OCI-LY3 (cell line): ENCODE measurements around the gene INPP5A.

Experiments used
- H2AFZ ChIP-seq: fragments of 200-600, 300-600 bp; shearing (Covaris generic); 2 replicates; pipeline ENCODE4 v1.6.0; 2014; ENCODE audit warnings: antibody characterized with exemption, low read depth, low read length
- H3K27ac ChIP-seq: fragments of 200-600, 300-600 bp; sonication (generic); 2 replicates; pipeline ENCODE4 v1.5.1; 2014; ENCODE audit warnings: mild to moderate bottlenecking, low read length, moderate library complexity, mixed read lengths
- H3K27me3 ChIP-seq: fragments of 200-600, 300-600 bp; sonication (generic); 2 replicates; pipeline ENCODE4 v1.6.1; 2014; ENCODE audit warnings: low read depth, low read length, mixed read lengths
- H3K36me3 ChIP-seq: fragments of 200-600, 300-600 bp; sonication (generic); replicated peaks from 2 replicates; pipeline ENCODE3; 2014; ENCODE audit warnings: low read depth, low read length, mixed read lengths
- H3K4me1 ChIP-seq: fragments of 300-600, 200-600 bp; sonication (generic); 2 replicates; pipeline ENCODE4 v1.6.1; 2014; ENCODE audit warnings: low read length, mixed read lengths
- H3K4me2 ChIP-seq: fragments of 200-600, 300-600 bp; sonication (generic); 2 replicates; pipeline ENCODE4 v1.6.1; 2014; ENCODE audit warnings: low read length, mixed read lengths
- H3K4me3 ChIP-seq: fragments of 300-600, 200-600 bp; sonication (generic); 2 replicates; pipeline ENCODE4 v1.5.1; 2014; ENCODE audit warnings: antibody characterized with exemption, mild to moderate bottlenecking, low read length, moderate library complexity
- H3K79me2 ChIP-seq: fragments of 300-600, 200-600 bp; shearing (Covaris generic); 2 replicates; pipeline ENCODE4 v1.6.1; 2014; ENCODE audit warnings: mild to moderate bottlenecking, low read length, mixed read lengths
- H3K9ac ChIP-seq: fragments of 300-600, 200-600 bp; shearing (Covaris generic); 2 replicates; pipeline ENCODE4 v1.6.0; 2014; ENCODE audit warnings: mild to moderate bottlenecking, low read length, moderate library complexity
- H3K9me3 ChIP-seq: fragments of 200-600, 300-600 bp; shearing (Covaris generic); 2 replicates; pipeline ENCODE4 v1.6.1; 2014; ENCODE audit warnings: low read length, mixed read lengths; ENCODE audit not compliant: insufficient read depth
- H4K20me1 ChIP-seq: fragments of 200-600, 300-600 bp; sonication (generic); 2 replicates; pipeline ENCODE4 v1.6.1; 2016; ENCODE audit warnings: low read length, mixed read lengths; ENCODE audit not compliant: insufficient read depth
- EZH2phosphoT487 ChIP-seq: fragments of 200-600 bp; shearing (Covaris generic); IDR thresholded peaks from 2 replicates; pipeline ENCODE4 v1.6.1; 2018; ENCODE audit warnings: antibody characterized with exemption, mixed run types, low read depth
- TF ChIP-seq, protein P1 (sequence below): fragments of 200-600, 300-600 bp; sonication (generic); IDR thresholded peaks from 2 replicates; pipeline ENCODE4 v1.5.1; 2014; ENCODE audit warnings: antibody characterized with exemption, low read length, low read depth

Gene INPP5A

DNA sequence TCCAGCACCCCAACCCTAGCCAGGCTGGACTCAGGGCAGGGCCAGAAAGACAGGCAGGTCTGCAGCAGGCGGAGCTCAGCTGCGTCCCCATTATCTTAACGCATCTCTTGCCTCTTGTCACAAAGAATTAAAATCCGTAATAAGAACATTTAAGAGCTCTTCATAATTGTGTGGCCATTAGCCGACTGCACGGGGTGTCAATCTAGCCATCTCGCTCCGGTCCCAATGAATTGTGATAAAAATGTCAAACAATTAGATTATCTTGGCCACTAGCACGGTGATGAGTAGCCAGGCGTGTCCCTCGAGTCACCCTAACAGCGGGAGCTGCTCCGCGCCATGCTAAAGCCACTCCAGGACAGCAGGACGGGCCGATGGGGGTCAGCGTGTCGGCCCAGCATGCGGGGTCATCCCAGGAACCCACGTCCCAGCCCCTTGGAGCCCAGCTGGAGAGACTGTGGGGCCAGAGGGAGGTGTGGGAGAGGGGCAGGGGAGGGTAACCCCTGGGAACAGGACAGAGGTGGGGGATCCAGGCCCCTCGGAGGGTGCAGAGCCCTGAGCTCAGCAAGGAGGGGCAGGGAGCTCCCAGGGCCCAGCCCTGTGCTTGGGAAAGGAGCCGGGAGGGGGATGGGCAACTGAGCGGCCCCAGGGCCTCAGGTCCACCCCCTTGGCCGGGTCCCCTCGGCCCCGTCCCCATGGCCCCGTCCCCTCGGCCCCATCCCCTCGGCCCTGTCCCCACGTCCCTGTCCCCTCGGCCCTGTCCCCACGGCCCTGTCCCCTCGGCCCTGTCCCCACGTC, 266.0 kb downstream of the INPP5A start:
- no peaks in the 10 kb centered on the region for H4K20me1 ChIP-seq

DNA sequence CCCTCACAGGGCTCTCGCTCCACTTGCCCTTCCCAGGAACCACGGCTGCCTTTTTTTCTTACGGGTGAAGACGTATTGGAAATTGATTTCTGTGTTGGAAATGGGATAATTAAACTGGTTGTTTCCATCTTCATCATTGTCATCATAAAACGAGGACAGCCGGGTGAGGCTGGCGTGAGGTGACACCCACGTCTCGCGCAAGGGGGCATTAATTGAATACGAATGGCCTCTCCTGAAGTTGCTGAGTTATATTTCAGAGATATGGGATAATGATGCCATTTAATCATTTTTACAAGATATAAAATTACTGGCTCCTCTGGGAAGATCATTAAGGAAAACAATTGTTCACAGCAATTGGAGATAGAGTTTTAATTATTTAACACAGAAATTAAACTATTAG, 266.7 kb downstream of the INPP5A start:
- Histone ChIP-seq H3K79me2 (no peaks in the 10 kb centered on the region), H3K4me2 (no peak overlapping the region), H3K9ac (no peak overlapping the region), H4K20me1 (no peaks in the 10 kb centered on the region), H3K4me1 (no peaks in the 10 kb centered on the region), H3K36me3 (no peaks in the 10 kb centered on the region), H3K9me3 (no peaks in the 10 kb centered on the region), H3K4me3 (no peak overlapping the region), H3K27ac (no peak overlapping the region), H2AFZ (no peak overlapping the region), H3K27me3 (no peaks in the 10 kb centered on the region)
- TF ChIP-seq, protein P1, sequence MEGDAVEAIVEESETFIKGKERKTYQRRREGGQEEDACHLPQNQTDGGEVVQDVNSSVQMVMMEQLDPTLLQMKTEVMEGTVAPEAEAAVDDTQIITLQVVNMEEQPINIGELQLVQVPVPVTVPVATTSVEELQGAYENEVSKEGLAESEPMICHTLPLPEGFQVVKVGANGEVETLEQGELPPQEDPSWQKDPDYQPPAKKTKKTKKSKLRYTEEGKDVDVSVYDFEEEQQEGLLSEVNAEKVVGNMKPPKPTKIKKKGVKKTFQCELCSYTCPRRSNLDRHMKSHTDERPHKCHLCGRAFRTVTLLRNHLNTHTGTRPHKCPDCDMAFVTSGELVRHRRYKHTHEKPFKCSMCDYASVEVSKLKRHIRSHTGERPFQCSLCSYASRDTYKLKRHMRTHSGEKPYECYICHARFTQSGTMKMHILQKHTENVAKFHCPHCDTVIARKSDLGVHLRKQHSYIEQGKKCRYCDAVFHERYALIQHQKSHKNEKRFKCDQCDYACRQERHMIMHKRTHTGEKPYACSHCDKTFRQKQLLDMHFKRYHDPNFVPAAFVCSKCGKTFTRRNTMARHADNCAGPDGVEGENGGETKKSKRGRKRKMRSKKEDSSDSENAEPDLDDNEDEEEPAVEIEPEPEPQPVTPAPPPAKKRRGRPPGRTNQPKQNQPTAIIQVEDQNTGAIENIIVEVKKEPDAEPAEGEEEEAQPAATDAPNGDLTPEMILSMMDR, result no peak
- TF ChIP-seq EZH2phosphoT487, result no peak

More for the DNA sequence above, 266.0 kb downstream of the INPP5A start:
- H3K4me3 ChIP-seq, result no peak overlapping the region
- TF ChIP-seq, protein P1, result no peak
- TF ChIP-seq EZH2phosphoT487, result no peak
- no peak overlapping the region for H3K4me2 ChIP-seq
- no peaks in the 10 kb centered on the region for H3K36me3 ChIP-seq
- no peak overlapping the region for H2AFZ ChIP-seq
- H3K9ac ChIP-seq, result no peak overlapping the region
- no peaks in the 10 kb centered on the region for H3K27me3 ChIP-seq
- no peaks in the 10 kb centered on the region for H3K79me2 ChIP-seq
- H3K9me3 ChIP-seq, result no peaks in the 10 kb centered on the region
- no peaks in the 10 kb centered on the region for H3K4me1 ChIP-seq
- H3K27ac ChIP-seq, result no peak overlapping the region

DNA sequence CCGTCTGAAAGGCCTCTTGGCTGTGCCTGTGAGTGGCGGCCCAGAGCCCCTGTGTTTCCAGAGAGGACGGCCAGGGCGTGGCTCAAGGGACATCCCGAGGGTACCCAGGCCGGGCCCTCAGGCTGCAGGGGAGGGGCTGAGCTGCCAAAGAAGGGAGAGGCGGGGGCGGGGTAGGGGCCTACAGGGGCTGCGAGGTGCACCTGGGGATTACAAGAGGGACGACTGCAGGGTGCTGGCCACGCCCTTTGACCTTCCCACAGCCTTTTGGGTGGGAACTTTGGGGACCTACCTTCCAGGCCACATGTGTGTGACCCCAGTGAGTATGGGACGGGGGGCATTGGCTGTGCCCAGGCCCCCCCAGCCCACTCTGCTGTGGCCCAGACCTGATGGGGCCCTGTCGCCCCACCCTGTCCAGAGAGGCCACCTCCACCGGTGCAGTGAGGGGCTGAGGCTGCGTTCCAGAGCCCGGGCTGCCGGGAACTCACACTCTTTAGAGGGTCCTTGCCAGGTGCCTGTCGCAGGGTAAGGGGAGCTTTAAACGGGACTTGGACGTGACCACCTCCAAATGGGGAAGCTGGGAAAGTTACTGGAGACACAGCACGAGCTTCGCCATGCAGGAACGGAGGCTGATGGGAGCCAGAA, 267.3 kb downstream of the INPP5A start:
- H3K4me2 ChIP-seq, result no peak overlapping the region
- H3K27ac ChIP-seq, result no peak overlapping the region
- no peaks in the 10 kb centered on the region for H4K20me1 ChIP-seq

DNA sequence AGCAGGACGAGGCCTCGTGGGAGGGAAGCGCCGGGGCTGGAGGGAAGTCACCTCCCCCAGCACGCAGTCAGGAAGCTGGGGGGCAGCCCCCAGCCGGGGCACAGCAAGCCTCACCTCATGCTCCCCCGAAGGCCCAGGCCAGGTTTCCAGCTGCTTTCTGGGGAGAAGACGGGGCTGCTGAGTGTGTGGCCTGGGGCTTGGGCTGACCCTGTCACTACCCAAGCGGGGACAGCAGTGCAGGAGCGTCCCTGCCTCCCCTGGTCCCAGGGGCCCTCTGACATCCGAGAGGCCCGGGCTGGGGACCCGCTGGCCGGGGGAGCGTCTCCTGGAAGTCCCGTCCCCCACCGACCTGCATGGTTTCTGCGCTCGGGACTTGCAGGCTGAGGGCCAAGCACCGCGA, 268.0 kb downstream of the INPP5A start:
- no peak overlapping the region for H3K27ac ChIP-seq
- no peaks in the 10 kb centered on the region for H3K36me3 ChIP-seq
- H3K9ac ChIP-seq, result no peak overlapping the region
- no peak overlapping the region for H3K4me2 ChIP-seq
- H3K9me3 ChIP-seq, result no peaks in the 10 kb centered on the region
- no peaks in the 10 kb centered on the region for H3K27me3 ChIP-seq
- no peak overlapping the region for H2AFZ ChIP-seq
- H3K4me3 ChIP-seq, result no peak overlapping the region
- no peaks in the 10 kb centered on the region for H3K4me1 ChIP-seq
- no peaks in the 10 kb centered on the region for H4K20me1 ChIP-seq
- H3K79me2 ChIP-seq, result no peaks in the 10 kb centered on the region
- TF ChIP-seq, protein P1, result no peak
- TF ChIP-seq EZH2phosphoT487, result no peak

More for the DNA sequence above, 267.3 kb downstream of the INPP5A start:
- Histone ChIP-seq H2AFZ (no peak overlapping the region), H3K9ac (no peak overlapping the region), H3K79me2 (no peaks in the 10 kb centered on the region), H3K9me3 (no peaks in the 10 kb centered on the region), H3K36me3 (no peaks in the 10 kb centered on the region), H3K4me3 (no peak overlapping the region), H3K4me1 (no peaks in the 10 kb centered on the region), H3K27me3 (no peaks in the 10 kb centered on the region)
- TF ChIP-seq EZH2phosphoT487, result no peak
- TF ChIP-seq, protein P1, result no peak
